Small intestine (tissue), 7 donors: ENCODE measurements around the gene MMP27. TPM values are rescaled to one million over a fixed set of nuclear protein-coding genes. Genes with fewer than 3 reads are reported as not detected.

ENCODE experiments used
- DNase-seq, 2 donors: peaks; one replicate each; pipeline versions ENCODE4 v3.0.0 to v3.0.0-alpha.2; 2013
- FAIRE-seq: peaks from 2 replicates; lab custom pipeline; 2012; peaks lifted over from hg19 to GRCh38; lab: Jason Lieb, UNC
- H3K27ac ChIP-seq, 3 donors: one replicate each; pipeline ENCODE4 v1.5.1; 2013; ENCODE audit warnings: low read length in 2 of 3, mild to moderate bottlenecking in 2 of 3, control low read depth in 1 of 3, inconsistent platforms in 1 of 3, low read depth in 1 of 3, moderate library complexity in 1 of 3
- H3K27me3 ChIP-seq, 3 donors: one replicate each; pipeline ENCODE4 v1.6.1; 2013; ENCODE audit warnings: low read length in 3 of 3, inconsistent platforms in 1 of 3; ENCODE audit not compliant: control insufficient read depth in 3 of 3, insufficient read depth in 3 of 3
- H3K36me3 ChIP-seq, 3 donors: one replicate each; pipeline ENCODE4 v1.6.1; 2013; ENCODE audit warnings: low read length in 3 of 3, inconsistent platforms in 1 of 3, low read depth in 1 of 3, mild to moderate bottlenecking in 1 of 3, moderate library complexity in 1 of 3; ENCODE audit not compliant: control insufficient read depth in 3 of 3, insufficient read depth in 2 of 3
- H3K4me1 ChIP-seq, 3 donors: one replicate each; pipeline ENCODE4 v1.6.1; 2013; ENCODE audit warnings: low read length in 2 of 3, inconsistent platforms in 1 of 3, low read depth in 1 of 3, mild to moderate bottlenecking in 1 of 3, moderate library complexity in 1 of 3; ENCODE audit not compliant: control insufficient read depth in 3 of 3, insufficient read depth in 2 of 3
- H3K4me3 ChIP-seq, 3 donors: one replicate each; pipeline ENCODE4 v1.5.1; 2013; ENCODE audit warnings: low read length in 3 of 3, control low read depth in 1 of 3, inconsistent platforms in 1 of 3, low read depth in 1 of 3, mild to moderate bottlenecking in 1 of 3, moderate library complexity in 1 of 3
- H3K9me3 ChIP-seq, 2 donors: one replicate each; pipeline ENCODE4 v1.6.1; 2013; ENCODE audit warnings: low read depth in 1 of 2, low read length in 1 of 2; ENCODE audit not compliant: control insufficient read depth in 2 of 2, insufficient read depth in 1 of 2
- WGBS, 3 donors: extraction: QIAGEN DNeasy Blood & Tissue Kit; methylation state at CpG; one replicate each; pipeline ENCODE4 v1.1.7; 2013; 5-methylcytosine and 5-hydroxymethylcytosine counted together
- polyA plus RNA-seq, 4 donors: library from polyadenylated mRNA; stranded (reverse) in 3 of 4; unstranded in 1 of 4; fragments of 200-250 nt in 3 of 4; fragments of 120-200 nt in 1 of 4; gene quantifications; one replicate each; pipeline versions ENCODE4 v1.2.1 to v1.2.3, GENCODE V29; 2013
- donor health status: healthy with polysubstance abuse.
- donor health status: control.
- donor health status: control.
- donor health status: Bipolar disorder and iron deficiency.
- donor health status: healthy.

MMP27 gene
- polyA plus RNA-seq, 4 donors = 0.06 to 0.21 TPM; not detected in 2

DNA sequence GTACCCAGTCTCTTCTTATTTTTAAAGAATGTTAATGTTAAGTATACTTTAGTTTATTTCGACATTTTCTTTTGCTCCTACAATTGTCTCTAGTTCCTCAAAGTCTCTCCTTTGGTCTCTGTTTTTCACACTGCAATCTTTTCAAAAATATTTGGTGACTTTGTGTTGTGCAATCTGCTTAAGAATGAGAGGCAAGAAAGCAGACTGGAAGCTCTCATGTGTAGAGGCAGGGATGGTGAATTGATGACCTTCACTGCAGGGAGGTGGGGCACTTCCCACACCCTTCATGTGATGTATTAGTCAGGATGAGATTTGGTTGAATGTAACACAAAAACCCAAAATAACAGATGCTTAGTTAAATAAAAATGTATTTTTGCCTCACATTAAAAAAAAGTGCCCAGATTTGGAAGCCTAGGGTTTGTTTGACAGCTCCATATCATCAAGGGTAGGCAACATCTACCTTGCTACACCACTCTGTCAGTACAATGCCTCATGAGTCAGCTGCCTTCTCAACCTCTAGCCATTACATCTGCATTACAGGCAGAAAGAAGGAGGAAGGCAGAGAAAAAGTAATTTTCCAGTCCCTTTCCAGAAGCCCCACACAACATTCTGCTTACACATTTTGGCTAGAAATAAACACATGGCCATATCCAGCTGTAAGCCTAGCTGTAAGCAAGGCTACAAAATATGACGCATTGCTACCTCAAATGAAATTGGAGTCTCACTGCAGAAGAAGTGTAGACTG is 3.8 kb upstream of the MMP27 start:
- no peaks in the 10 kb centered on the region for H3K36me3 ChIP-seq
- 75 to 91% (median 83%) methylated on average over 2 of the region's 2 CpGs for WGBS, 3 donors

DNA sequence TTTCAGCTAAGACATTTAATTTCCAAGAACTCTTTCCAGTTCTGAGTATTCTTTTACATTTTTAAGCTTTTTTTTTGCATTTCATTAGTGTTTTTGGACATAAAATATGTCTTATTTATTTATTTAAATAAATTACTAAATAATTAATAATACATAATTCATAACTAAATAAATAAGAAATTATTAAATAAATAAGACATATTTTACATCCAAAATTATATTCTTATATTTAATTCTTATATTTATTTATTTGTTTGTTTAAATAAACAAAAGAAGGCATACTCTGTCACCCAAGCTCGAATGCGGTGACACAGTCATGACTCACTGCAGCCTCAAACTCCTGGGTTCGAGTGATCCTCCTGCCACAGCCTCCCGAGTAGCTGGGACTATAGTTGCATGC is 3.1 kb upstream of the MMP27 start:
- Histone ChIP-seq H3K27ac (no peak overlapping the region), H3K4me3 (no peak overlapping the region), H3K9me3 (no peaks in the 10 kb centered on the region), H3K4me1 (peaks cover 0 to 2% (median 0%) of the 10 kb centered on the region in 3 donors), H3K36me3 (no peaks in the 10 kb centered on the region), H3K27me3 (peaks cover 0 to 9% (median 2%) of the 10 kb centered on the region in 3 donors)
- no peak for DNase-seq
- no peak for FAIRE-seq
- 66 to 78% (median 70%) methylated on average over 4 of the region's 4 CpGs for WGBS, 3 donors

More for the DNA sequence above, 3.8 kb upstream of the MMP27 start:
- Histone ChIP-seq H3K27me3 (peaks cover 0 to 9% (median 2%) of the 10 kb centered on the region in 3 donors), H3K4me1 (peaks cover 0 to 2% (median 0%) of the 10 kb centered on the region in 3 donors), H3K27ac (no peak overlapping the region), H3K9me3 (no peaks in the 10 kb centered on the region), H3K4me3 (no peak overlapping the region)
- DNase-seq (no peak), FAIRE-seq (no peak)

DNA sequence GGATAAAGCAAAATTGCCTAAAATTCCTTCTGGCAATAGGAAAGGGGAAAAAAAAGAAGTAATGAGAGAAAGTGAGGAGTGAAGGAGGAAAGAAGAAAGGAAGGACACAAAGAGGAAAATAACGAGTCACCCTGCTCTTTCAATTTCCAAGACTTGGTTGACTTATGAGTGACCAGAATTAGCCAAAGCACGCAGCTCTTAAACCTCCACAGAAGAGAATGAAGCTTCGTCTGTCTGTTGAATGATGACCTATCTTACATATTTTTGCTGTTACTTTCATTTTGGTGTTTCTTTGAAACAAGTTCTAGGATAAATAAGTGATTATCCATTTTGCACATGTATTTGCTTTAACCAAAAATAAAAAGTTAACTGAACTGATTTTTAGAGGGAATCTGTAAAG is 728 bp downstream of the MMP27 start:
- Histone ChIP-seq H3K27me3 (peaks cover 0 to 2% (median 0%) of the 10 kb centered on the region in 3 donors), H3K36me3 (no peaks in the 10 kb centered on the region), H3K27ac (no peak overlapping the region), H3K4me1 (peaks cover 0 to 2% (median 0%) of the 10 kb centered on the region in 3 donors), H3K4me3 (no peak overlapping the region), H3K9me3 (no peaks in the 10 kb centered on the region)
- no peak for DNase-seq
- WGBS, 3 donors = 63 to 80% (median 66%) methylated on average over 3 of the region's 3 CpGs
- no peak for FAIRE-seq

GRCh38 chr11:102703826-102704493 is 1.6 kb downstream of the MMP27 start:
- H3K27ac ChIP-seq = no peak overlapping the region
- WGBS, 3 donors = 54 to 69% (median 59%) methylated on average over 3 of the region's 3 CpGs
- no peaks in the 10 kb centered on the region for H3K9me3 ChIP-seq
- no peaks in the 10 kb centered on the region for H3K36me3 ChIP-seq
- H3K27me3 ChIP-seq = peaks cover 0 to 2% (median 0%) of the 10 kb centered on the region in 3 donors
- H3K4me1 ChIP-seq = peaks cover 0 to 2% (median 0%) of the 10 kb centered on the region in 3 donors
- no peak for DNase-seq
- FAIRE-seq = no peak
- H3K4me3 ChIP-seq = no peak overlapping the region

DNA sequence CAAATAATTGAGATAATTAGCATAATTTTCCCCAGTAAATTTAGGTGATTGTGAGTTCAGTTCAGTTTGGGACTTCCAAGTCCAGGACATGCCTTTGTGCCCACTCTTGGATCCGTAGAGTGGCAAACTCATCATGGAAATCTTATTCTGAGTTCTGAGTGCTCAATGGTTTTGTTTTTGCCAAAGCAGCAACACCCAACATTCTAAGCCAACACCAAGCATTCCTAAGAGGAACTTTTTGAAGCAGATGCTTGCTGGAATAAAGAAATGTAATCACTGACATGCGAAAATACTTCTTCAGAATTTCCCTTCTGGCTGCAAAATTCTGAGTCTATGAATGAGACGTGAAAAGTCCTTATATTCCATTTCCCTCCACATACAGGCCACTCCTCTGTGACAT is 10.4 kb downstream of the MMP27 start:
- no peak overlapping the region for H3K4me3 ChIP-seq
- no peaks in the 10 kb centered on the region for H3K27me3 ChIP-seq
- no peak overlapping the region for H3K27ac ChIP-seq
- DNase-seq (no peak), FAIRE-seq (no peak)
- WGBS, 3 donors = 81 to 89% (median 86%) methylated on average over 3 of the region's 3 CpGs
- H3K9me3 ChIP-seq = no peaks in the 10 kb centered on the region
- H3K4me1 ChIP-seq = no peaks in the 10 kb centered on the region
- no peaks in the 10 kb centered on the region for H3K36me3 ChIP-seq

GRCh38 chr11:102685754-102686153 is 19.8 kb downstream of the MMP27 start:
- H3K9me3 ChIP-seq = no peaks in the 10 kb centered on the region
- H3K4me1 ChIP-seq = no peaks in the 10 kb centered on the region
- DNase-seq (no peak), FAIRE-seq (no peak)
- no peak overlapping the region for H3K4me3 ChIP-seq
- no peaks in the 10 kb centered on the region for H3K36me3 ChIP-seq
- no peaks in the 10 kb centered on the region for H3K27me3 ChIP-seq
- 90 to 98% (median 94%) methylated on average over 2 of the region's 2 CpGs for WGBS, 3 donors
- no peak overlapping the region for H3K27ac ChIP-seq

DNA sequence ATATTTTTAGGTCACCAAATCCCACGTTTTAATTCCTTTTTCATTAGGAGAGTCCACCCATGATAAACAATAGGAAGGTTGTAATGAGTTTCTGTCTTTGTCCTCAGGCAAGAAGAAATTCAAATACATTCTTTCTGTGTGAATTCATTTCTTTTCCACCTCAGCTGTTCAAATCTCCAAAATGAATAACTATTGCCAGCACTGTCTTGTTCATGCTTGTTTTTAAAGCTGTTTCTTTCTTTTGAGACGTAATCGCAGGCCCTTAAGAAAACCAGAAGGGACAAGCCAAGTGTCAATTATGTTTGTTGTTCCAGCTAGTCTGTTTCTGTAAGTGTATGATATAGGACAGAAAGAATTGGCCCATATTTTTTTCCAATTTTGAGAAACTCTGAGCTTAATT is 20.2 kb downstream of the MMP27 start:
- Histone ChIP-seq H3K27ac (no peak overlapping the region), H3K4me3 (no peak overlapping the region), H3K4me1 (no peaks in the 10 kb centered on the region), H3K36me3 (no peaks in the 10 kb centered on the region), H3K9me3 (no peaks in the 10 kb centered on the region), H3K27me3 (no peaks in the 10 kb centered on the region)
- WGBS, 3 donors = 61 to 71% (median 65%) methylated on average over 3 of the region's 3 CpGs
- no peak for DNase-seq
- no peak for FAIRE-seq

DNA sequence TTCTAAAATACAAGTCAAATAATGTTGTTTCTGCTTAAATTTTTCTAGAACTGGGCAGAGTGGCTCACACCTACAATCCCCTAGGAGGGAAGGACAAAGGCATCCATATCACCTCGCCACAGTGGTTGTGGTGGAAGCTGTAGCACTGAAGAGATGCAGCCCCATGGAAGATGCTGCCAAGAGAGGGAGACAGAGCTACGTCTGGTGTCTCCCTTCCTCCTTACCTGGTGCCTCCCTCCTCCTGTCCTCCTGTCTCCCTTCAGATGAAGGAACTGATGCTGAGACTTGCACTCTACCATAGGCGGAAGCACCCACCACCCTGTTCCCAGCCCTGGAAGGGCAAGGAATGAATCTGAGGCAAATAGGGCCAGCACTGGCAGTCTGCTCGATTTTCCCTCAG is 22.3 kb downstream of the MMP27 start:
- no peak for DNase-seq
- Histone ChIP-seq H3K9me3 (no peaks in the 10 kb centered on the region), H3K4me1 (no peaks in the 10 kb centered on the region), H3K36me3 (no peaks in the 10 kb centered on the region), H3K27me3 (no peaks in the 10 kb centered on the region), H3K4me3 (no peak overlapping the region), H3K27ac (no peak overlapping the region)
- 52 to 64% (median 62%) methylated on average over 4 of the region's 4 CpGs for WGBS, 3 donors
- FAIRE-seq = no peak
